Measurements from ENCODE around the gene CEP41. TPM values are rescaled to one million over a fixed set of nuclear protein-coding genes. Genes with fewer than 3 reads are reported as not detected.

Gene CEP41
- total and polyA plus RNA-seq, 2 experiments from 2014 or later: 17.4 to 25.0 TPM

DNA sequence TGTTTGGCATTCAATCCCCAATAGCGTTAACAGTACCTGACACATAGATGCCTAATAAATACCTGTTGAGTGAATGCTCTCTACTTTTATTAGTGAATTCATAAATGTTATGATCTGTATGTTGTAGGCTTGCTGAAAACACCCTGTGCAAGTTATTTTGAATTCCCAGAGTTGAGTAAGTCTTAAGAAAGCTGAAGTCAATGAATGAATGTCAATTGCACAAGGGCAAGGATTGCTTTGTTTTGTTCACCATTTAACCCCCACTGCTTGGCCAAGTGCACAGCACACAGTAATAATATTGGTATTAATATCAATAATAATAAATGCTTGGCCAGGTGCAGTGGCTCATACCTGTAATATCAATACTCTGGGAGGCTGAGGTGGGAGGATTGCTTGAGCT lies 50.3 kb downstream of the CEP41 start:
- Histone ChIP-seq H3K27me3 (ENCODE audit: insufficient read depth) (no peaks in the 10 kb centered on the region), H2AFZ (no peak overlapping the region), H3K79me2 (replicated peaks; ENCODE audit: insufficient read depth) (no peaks in the 10 kb centered on the region), H3K36me3 (ENCODE audit: insufficient read depth) (no peaks in the 10 kb centered on the region), H3K4me3 (no peak overlapping the region), H4K20me1 (replicated peaks; ENCODE audit: insufficient read depth) (no peaks in the 10 kb centered on the region), H3K9me2 (ENCODE audit: insufficient read depth) (peaks cover 6% of the 10 kb centered on the region; the same call in 1 of the 2 replicates), H3F3A (replicated peaks; ENCODE audit: low read depth) (no peaks in the 10 kb centered on the region), H3K4me1 (ENCODE audit: insufficient read depth) (peaks cover 12% of the 10 kb centered on the region), H3K4me2 (no peak overlapping the region), H3K27ac (ENCODE audit: low read depth) (no peak overlapping the region)
- Mint-ChIP-seq H3K9me3 (peaks cover 4% of the 10 kb centered on the region; the same call in 2 of the 3 replicates), H3K4me3 (no peak overlapping the region), H3K4me1 (peaks cover 13% of the 10 kb centered on the region), H3K36me3 (ENCODE audit: low read depth) (peaks cover 3% of the 10 kb centered on the region; the same call in 2 of the 3 replicates), H3K27me3 (ENCODE audit: insufficient read depth, low read depth, poor library complexity) (peaks cover 4% of the 10 kb centered on the region), H3K27ac (no peak overlapping the region)
- no peak for DNase-seq (ENCODE audit: low spot score)
- ATAC-seq: no peak
- TF ChIP-seq, protein P1, sequence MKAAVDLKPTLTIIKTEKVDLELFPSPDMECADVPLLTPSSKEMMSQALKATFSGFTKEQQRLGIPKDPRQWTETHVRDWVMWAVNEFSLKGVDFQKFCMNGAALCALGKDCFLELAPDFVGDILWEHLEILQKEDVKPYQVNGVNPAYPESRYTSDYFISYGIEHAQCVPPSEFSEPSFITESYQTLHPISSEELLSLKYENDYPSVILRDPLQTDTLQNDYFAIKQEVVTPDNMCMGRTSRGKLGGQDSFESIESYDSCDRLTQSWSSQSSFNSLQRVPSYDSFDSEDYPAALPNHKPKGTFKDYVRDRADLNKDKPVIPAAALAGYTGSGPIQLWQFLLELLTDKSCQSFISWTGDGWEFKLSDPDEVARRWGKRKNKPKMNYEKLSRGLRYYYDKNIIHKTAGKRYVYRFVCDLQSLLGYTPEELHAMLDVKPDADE (IDR thresholded peaks at IDR 0.05): no peak
- TF ChIP-seq ZNF331 (CRISPR knock-in tag; IDR thresholded peaks at IDR 0.05; ENCODE audit: low read depth) (no peak), STAT1 (IDR thresholded peaks at IDR 0.05; ENCODE audit: unreplicated experiment) (no peak), POLR2AphosphoS5 (IDR thresholded peaks at IDR 0.05; ENCODE audit: low read depth) (no peak)
- TF ChIP-seq, protein P2, sequence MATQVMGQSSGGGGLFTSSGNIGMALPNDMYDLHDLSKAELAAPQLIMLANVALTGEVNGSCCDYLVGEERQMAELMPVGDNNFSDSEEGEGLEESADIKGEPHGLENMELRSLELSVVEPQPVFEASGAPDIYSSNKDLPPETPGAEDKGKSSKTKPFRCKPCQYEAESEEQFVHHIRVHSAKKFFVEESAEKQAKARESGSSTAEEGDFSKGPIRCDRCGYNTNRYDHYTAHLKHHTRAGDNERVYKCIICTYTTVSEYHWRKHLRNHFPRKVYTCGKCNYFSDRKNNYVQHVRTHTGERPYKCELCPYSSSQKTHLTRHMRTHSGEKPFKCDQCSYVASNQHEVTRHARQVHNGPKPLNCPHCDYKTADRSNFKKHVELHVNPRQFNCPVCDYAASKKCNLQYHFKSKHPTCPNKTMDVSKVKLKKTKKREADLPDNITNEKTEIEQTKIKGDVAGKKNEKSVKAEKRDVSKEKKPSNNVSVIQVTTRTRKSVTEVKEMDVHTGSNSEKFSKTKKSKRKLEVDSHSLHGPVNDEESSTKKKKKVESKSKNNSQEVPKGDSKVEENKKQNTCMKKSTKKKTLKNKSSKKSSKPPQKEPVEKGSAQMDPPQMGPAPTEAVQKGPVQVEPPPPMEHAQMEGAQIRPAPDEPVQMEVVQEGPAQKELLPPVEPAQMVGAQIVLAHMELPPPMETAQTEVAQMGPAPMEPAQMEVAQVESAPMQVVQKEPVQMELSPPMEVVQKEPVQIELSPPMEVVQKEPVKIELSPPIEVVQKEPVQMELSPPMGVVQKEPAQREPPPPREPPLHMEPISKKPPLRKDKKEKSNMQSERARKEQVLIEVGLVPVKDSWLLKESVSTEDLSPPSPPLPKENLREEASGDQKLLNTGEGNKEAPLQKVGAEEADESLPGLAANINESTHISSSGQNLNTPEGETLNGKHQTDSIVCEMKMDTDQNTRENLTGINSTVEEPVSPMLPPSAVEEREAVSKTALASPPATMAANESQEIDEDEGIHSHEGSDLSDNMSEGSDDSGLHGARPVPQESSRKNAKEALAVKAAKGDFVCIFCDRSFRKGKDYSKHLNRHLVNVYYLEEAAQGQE (IDR thresholded peaks at IDR 0.05; ENCODE audit: unreplicated experiment): no peak

DNA sequence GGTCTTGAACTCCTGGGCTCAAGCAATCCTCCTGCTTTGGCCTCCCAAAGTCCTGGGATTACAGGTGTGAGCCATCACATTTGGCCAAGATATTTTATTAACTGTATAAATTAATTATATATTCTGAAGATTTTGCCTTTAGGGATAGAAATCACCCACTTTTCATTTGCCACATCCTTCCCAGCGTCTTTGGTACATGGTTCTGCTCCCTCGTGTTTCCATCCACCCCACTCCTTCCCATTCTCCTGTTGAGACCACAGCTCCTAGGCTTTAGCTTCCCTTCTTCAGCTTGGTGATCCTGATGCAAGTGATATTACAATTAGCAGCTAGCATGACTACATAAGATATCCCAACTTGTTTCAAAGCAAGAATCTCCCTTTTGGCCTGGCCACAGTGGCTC lies 52.1 kb downstream of the CEP41 start:
- no peaks in the 10 kb centered on the region for H3K79me2 ChIP-seq (replicated peaks; ENCODE audit: insufficient read depth)
- TF ChIP-seq CREB1 (CRISPR knock-in tag; IDR thresholded peaks at IDR 0.05; ENCODE audit: low read depth): no peak
- TF ChIP-seq NANOG (IDR thresholded peaks at IDR 0.05; ENCODE audit: borderline replicate concordance): no peak
- H3K27me3 ChIP-seq (ENCODE audit: insufficient read depth): no peaks in the 10 kb centered on the region
- no peak overlapping the region for H2AFZ ChIP-seq
- H3K4me2 ChIP-seq: no peak overlapping the region
- DNase-seq (ENCODE audit: low spot score) (no peak), ATAC-seq (no peak)
- H3F3A ChIP-seq (replicated peaks; ENCODE audit: low read depth): no peaks in the 10 kb centered on the region
- H3K36me3 ChIP-seq (ENCODE audit: insufficient read depth): no peaks in the 10 kb centered on the region
- peaks cover 3% of the 10 kb centered on the region; the same call in 2 of the 3 replicates for H3K36me3 Mint-ChIP-seq (ENCODE audit: low read depth)
- H3K27ac ChIP-seq (ENCODE audit: low read depth): no peak overlapping the region
- H3K27me3 Mint-ChIP-seq (ENCODE audit: insufficient read depth, low read depth, poor library complexity): peaks cover 2% of the 10 kb centered on the region
- H3K4me1 ChIP-seq (ENCODE audit: insufficient read depth): no peaks in the 10 kb centered on the region
- peaks cover 4% of the 10 kb centered on the region; the same call in 2 of the 3 replicates for H3K9me3 Mint-ChIP-seq
- no peaks in the 10 kb centered on the region for H4K20me1 ChIP-seq (replicated peaks; ENCODE audit: insufficient read depth)
- H3K4me3 ChIP-seq: no peak overlapping the region
- H3K27ac Mint-ChIP-seq: no peak overlapping the region
- H3K4me3 Mint-ChIP-seq: no peak overlapping the region
- peaks cover 6% of the 10 kb centered on the region; the same call in 1 of the 2 replicates for H3K9me2 ChIP-seq (ENCODE audit: insufficient read depth)
- H3K4me1 Mint-ChIP-seq: no peaks in the 10 kb centered on the region; the same call in 1 of the 3 replicates

Measured in GM23338 (cell line).